HFFc6 (cell line): ENCODE measurements around the gene FNIP1. TPM values are rescaled to one million over a fixed set of nuclear protein-coding genes. Genes with fewer than 3 reads are reported as not detected.

Experiments
- DNase-seq: peaks from one replicate; pipeline ENCODE4 v3.0.0-alpha.2; 2018
- H3K27ac Mint-ChIP-seq: 2 replicates; pipeline ENCODE4 v1.8.0; 2020; ENCODE audit warnings: mild to moderate bottlenecking, mixed read lengths
- H3K27me3 Mint-ChIP-seq: 2 replicates; pipeline ENCODE4 v1.8.0; 2021; ENCODE audit warnings: mild to moderate bottlenecking, moderate library complexity, mixed read lengths; ENCODE audit not compliant: insufficient read depth
- H3K36me3 Mint-ChIP-seq: 2 replicates; pipeline ENCODE4 v1.8.0; 2021; ENCODE audit warnings: low read depth, mixed read lengths
- H3K4me1 Mint-ChIP-seq: 2 replicates; pipeline ENCODE4 v1.8.0; 2020; ENCODE audit warnings: low read depth, mixed read lengths
- H3K4me3 Mint-ChIP-seq: 2 replicates; pipeline ENCODE4 v1.8.0; 2020; ENCODE audit warnings: mild to moderate bottlenecking, moderate library complexity, mixed read lengths
- H3K9me3 Mint-ChIP-seq: 2 replicates; pipeline ENCODE4 v1.8.0; 2020; ENCODE audit warnings: mild to moderate bottlenecking, mixed read lengths
- CTCF ChIP-seq: fragments of 200-600 bp; sonication (generic); IDR thresholded peaks from 2 replicates; pipeline ENCODE4 v1.5.0; 2021; ENCODE audit warnings: antibody characterized with exemption, mild to moderate bottlenecking
- total RNA-seq, 6 experiments: library from RNA; stranded (reverse); fragmentation: NEBNext Ultra II Directional; extraction: Animal tissue kit (Norgen Biotek cat#: 25700); gene quantifications; 2 replicates in 1 of 6; 3 replicates in 5 of 6; pipeline ENCODE4 v1.2.3, GENCODE V29; 2021

FNIP1 gene
- total RNA-seq, 6 experiments from 2014 or later, result 19.9 to 24.8 (median 22.1) TPM

- Mint-ChIP-seq H3K4me1 (peaks cover 52% of the 10 kb centered on the region), H3K9me3 (no peaks in the 10 kb centered on the region), H3K27ac (no peak overlapping the region), H3K36me3 (peaks cover 24% of the 10 kb centered on the region), H3K4me3 (no peak overlapping the region), H3K27me3 (no peaks in the 10 kb centered on the region)
- no peak for TF ChIP-seq CTCF
- DNase-seq, result no peak
Measured at GRCh38 chr5:131791866-131792265, 5.0 kb downstream of the FNIP1 start.

- Mint-ChIP-seq H3K27me3 (no peaks in the 10 kb centered on the region), H3K36me3 (peaks cover 17% of the 10 kb centered on the region), H3K9me3 (no peaks in the 10 kb centered on the region), H3K4me3 (no peak overlapping the region), H3K4me1 (peaks cover 54% of the 10 kb centered on the region), H3K27ac (no peak overlapping the region)
- no peak for DNase-seq
- no peak for TF ChIP-seq CTCF
Measured at GRCh38 chr5:131790550-131790949, 6.3 kb downstream of the FNIP1 start.

GRCh38 chr5:131789765-131790164 lies 7.1 kb downstream of the FNIP1 start:
- H3K27ac Mint-ChIP-seq, result peak overlapping the region; percentile 7; the same call in 1 of the 2 replicates
- peaks cover 11% of the 10 kb centered on the region for H3K36me3 Mint-ChIP-seq
- peak overlapping the region; percentile 1; the same call in 1 of the 2 replicates for H3K4me3 Mint-ChIP-seq
- no peak for DNase-seq
- peaks cover 46% of the 10 kb centered on the region for H3K4me1 Mint-ChIP-seq
- TF ChIP-seq CTCF, result no peak
- no peaks in the 10 kb centered on the region for H3K9me3 Mint-ChIP-seq
- no peaks in the 10 kb centered on the region for H3K27me3 Mint-ChIP-seq

- peaks cover 11% of the 10 kb centered on the region; the same call in 1 of the 2 replicates for H3K36me3 Mint-ChIP-seq
- DNase-seq, result no peak
- H3K27ac Mint-ChIP-seq, result no peak overlapping the region
- H3K4me1 Mint-ChIP-seq, result peaks cover 44% of the 10 kb centered on the region
- H3K4me3 Mint-ChIP-seq, result no peak overlapping the region
- no peaks in the 10 kb centered on the region for H3K27me3 Mint-ChIP-seq
- no peaks in the 10 kb centered on the region for H3K9me3 Mint-ChIP-seq
- no peak for TF ChIP-seq CTCF
Measured at GRCh38 chr5:131787736-131788135, 9.1 kb downstream of the FNIP1 start.

GRCh38 chr5:131786900-131787692 lies 9.7 kb downstream of the FNIP1 start:
- peaks cover 11% of the 10 kb centered on the region; the same call in 1 of the 2 replicates for H3K36me3 Mint-ChIP-seq
- no peak overlapping the region for H3K4me3 Mint-ChIP-seq
- H3K9me3 Mint-ChIP-seq, result no peaks in the 10 kb centered on the region
- no peak for TF ChIP-seq CTCF
- H3K4me1 Mint-ChIP-seq, result peaks cover 44% of the 10 kb centered on the region
- no peak overlapping the region for H3K27ac Mint-ChIP-seq
- no peaks in the 10 kb centered on the region for H3K27me3 Mint-ChIP-seq
- DNase-seq, result no peak
